ENCODE measurements around the gene ACVR1.

- no peak for TF ChIP-seq JUN (IDR thresholded peaks at IDR 0.05; ENCODE audit: borderline replicate concordance, insufficient read depth, insufficient read length, low read depth)
- no peak for TF ChIP-seq POLR2AphosphoS5 (IDR thresholded peaks at IDR 0.05; ENCODE audit: insufficient read depth, low read depth, low read length)
- TF ChIP-seq CTCF (IDR thresholded peaks at IDR 0.05; ENCODE audit: extremely low read depth in 1 of 2, insufficient read depth in 1 of 2, low read depth in 1 of 2, low read length in 2 of 2) = no peak
- no peak for TF ChIP-seq POLR2A (IDR thresholded peaks at IDR 0.05; ENCODE audit: low read depth, low read length)
- no peak for TF ChIP-seq EZH2 (IDR thresholded peaks at IDR 0.05; ENCODE audit: borderline replicate concordance, low read depth, low read length, severe bottlenecking)
- no peak for TF ChIP-seq MAX (IDR thresholded peaks at IDR 0.05; ENCODE audit: insufficient read depth, insufficient read length)
These were observed 75.2 kb downstream of the ACVR1 start for GRCh38 chr2:157800838-157801495.

All from endothelial cell of umbilical vein (primary cell).